Measurements from ENCODE around the gene TBX1.

GRCh38 chr22:19786959-19787848 lies 26.6 kb downstream of the TBX1 start:
- TF ChIP-seq POLR2A (IDR thresholded peaks at IDR 0.05) (no peak), CTCF (IDR thresholded peaks at IDR 0.05) (no peak), POLR2AphosphoS5 (IDR thresholded peaks at IDR 0.05) (no peak)
